Prostate gland (tissue), 2 donors: ENCODE data around the gene FMNL2.

Source experiments
- CTCF ChIP-seq, 4 experiments: fragments of 200-600 bp in 2 of 4; fragments of 450-650 bp in 2 of 4; sonication (generic) in 2 of 4; IDR thresholded peaks; 1 replicate in 3 of 4; 2 replicates in 1 of 4; pipeline ENCODE4 v1.5.1; 2016 to 2019; ENCODE audit warnings: antibody characterized with exemption in 4 of 4, mild to moderate bottlenecking in 2 of 4, moderate library complexity in 2 of 4
- POLR2A ChIP-seq: fragments of 450-650 bp; IDR thresholded peaks from one replicate; pipeline ENCODE4 v1.6.1; 2016; ENCODE audit warnings: antibody characterized with exemption, mild to moderate bottlenecking

- TF ChIP-seq POLR2A, result no peak
- no peak for TF ChIP-seq CTCF (IDR thresholded peaks at IDR 0.05)
Observed at GRCh38 chr2:152622219-152622618, 287.2 kb downstream of the FMNL2 start.
